H9 (cell line): ENCODE results near the gene FAM184A. TPM values are rescaled to one million over a fixed set of nuclear protein-coding genes. Genes with fewer than 3 reads are reported as not detected.

Experiments
- DNase-seq: peaks from one replicate; pipeline ENCODE4 v3.0.0-alpha.2; 2017
- H2AFZ ChIP-seq: one replicate; pipeline ENCODE4 v1.6.1; 2013; ENCODE audit warnings: mild to moderate bottlenecking, low read length, control low read depth, moderate library complexity
- H2AK5ac ChIP-seq: 2 replicates; pipeline ENCODE4 v1.6.1; 2013; ENCODE audit warnings: low read length, control low read depth, mixed read lengths; ENCODE audit not compliant: insufficient read length
- H2BK120ac ChIP-seq: one replicate; pipeline ENCODE4 v1.6.1; 2013; ENCODE audit warnings: low read depth, mild to moderate bottlenecking, low read length, control low read depth, inconsistent platforms; ENCODE audit not compliant: poor library complexity, severe bottlenecking
- H2BK12ac ChIP-seq: 2 replicates; pipeline ENCODE4 v1.6.1; 2013; ENCODE audit warnings: low read length, control low read depth, mixed read lengths, low read depth; ENCODE audit not compliant: insufficient read length
- H2BK15ac ChIP-seq: 2 replicates; pipeline ENCODE4 v1.6.1; 2013; ENCODE audit warnings: low read depth, low read length, control low read depth
- H2BK20ac ChIP-seq: one replicate; pipeline ENCODE4 v1.6.1; 2013; ENCODE audit warnings: low read depth, mild to moderate bottlenecking, low read length, control low read depth, inconsistent platforms; ENCODE audit not compliant: poor library complexity, severe bottlenecking
- H2BK5ac ChIP-seq: 2 replicates; pipeline ENCODE4 v1.6.1; 2013; ENCODE audit warnings: low read length, control low read depth, mixed read lengths; ENCODE audit not compliant: insufficient read length
- H3K14ac ChIP-seq: 2 replicates; pipeline ENCODE4 v1.6.1; 2013; ENCODE audit warnings: low read length, control low read depth; ENCODE audit not compliant: insufficient read depth
- H3K18ac ChIP-seq: 2 replicates; pipeline ENCODE4 v1.6.1; 2013; ENCODE audit warnings: low read depth, mild to moderate bottlenecking, mixed read lengths, low read length, control low read depth; ENCODE audit not compliant: insufficient read length
- H3K23ac ChIP-seq: 2 replicates; pipeline ENCODE4 v1.6.1; 2013; ENCODE audit warnings: low read length, control low read depth, mixed read lengths, low read depth; ENCODE audit not compliant: insufficient read length
- H3K23me2 ChIP-seq: 2 replicates; pipeline ENCODE4 v1.6.1; 2013; ENCODE audit warnings: low read depth, mild to moderate bottlenecking, mixed read lengths, low read length, control low read depth; ENCODE audit not compliant: insufficient read length, poor library complexity, severe bottlenecking
- H3K27ac ChIP-seq: 2 replicates; pipeline ENCODE4 v1.5.1; 2013; ENCODE audit warnings: low read length, control low read depth, mixed read lengths, low read depth; ENCODE audit not compliant: insufficient read length
- H3K27me3 ChIP-seq: 2 replicates; pipeline ENCODE4 v1.6.1; 2013; ENCODE audit warnings: low read length, control low read depth, inconsistent platforms; ENCODE audit not compliant: insufficient read depth
- H3K4ac ChIP-seq: 2 replicates; pipeline ENCODE4 v1.6.1; 2013; ENCODE audit warnings: low read depth, mild to moderate bottlenecking, control low read depth, inconsistent platforms, low read length, moderate library complexity
- H3K4me1 ChIP-seq: 2 replicates; pipeline ENCODE4 v1.6.1; 2013; ENCODE audit warnings: low read length, control low read depth, inconsistent platforms; ENCODE audit not compliant: insufficient read depth
- H3K4me2 ChIP-seq: 2 replicates; pipeline ENCODE4 v1.6.1; 2013; ENCODE audit warnings: low read length, control low read depth, mixed read lengths; ENCODE audit not compliant: insufficient read length, insufficient read depth
- H3K56ac ChIP-seq: 2 replicates; pipeline ENCODE4 v1.6.1; 2013; ENCODE audit warnings: low read depth, mild to moderate bottlenecking, mixed read lengths, low read length, control low read depth; ENCODE audit not compliant: insufficient read length
- H3K79me1 ChIP-seq: 2 replicates; pipeline ENCODE4 v1.6.1; 2013; ENCODE audit warnings: low read depth, mild to moderate bottlenecking, moderate library complexity, low read length, control low read depth, inconsistent platforms; ENCODE audit not compliant: insufficient read depth, poor library complexity, severe bottlenecking
- H3K79me2 ChIP-seq: 2 replicates; pipeline ENCODE4 v1.6.1; 2013; ENCODE audit warnings: low read length, control low read depth, inconsistent platforms; ENCODE audit not compliant: insufficient read depth
- H3K9ac ChIP-seq: 2 replicates; pipeline ENCODE4 v1.6.1; 2013; ENCODE audit warnings: low read length, control low read depth, mixed read lengths; ENCODE audit not compliant: insufficient read length; ENCODE audit errors: extremely low read depth
- H3K9me3 ChIP-seq: one replicate; pipeline ENCODE4 v1.6.1; 2013; ENCODE audit warnings: low read depth, low read length, inconsistent platforms; ENCODE audit not compliant: control insufficient read depth
- H3T11ph ChIP-seq: one replicate; pipeline ENCODE4 v1.6.1; 2013; ENCODE audit warnings: mild to moderate bottlenecking, low read length, control low read depth, inconsistent platforms
- H4K20me1 ChIP-seq: one replicate; pipeline ENCODE4 v1.6.1; 2013; ENCODE audit not compliant: control insufficient read depth, insufficient read length, insufficient read depth
- H4K5ac ChIP-seq: 2 replicates; pipeline ENCODE4 v1.6.1; 2013; ENCODE audit warnings: low read depth, mild to moderate bottlenecking, mixed read lengths, low read length, control low read depth; ENCODE audit not compliant: insufficient read length
- H4K8ac ChIP-seq: replicated peaks from 2 replicates; pipeline ENCODE4 v1.6.1; 2013; ENCODE audit warnings: low read length, control low read depth, mixed read lengths, low read depth; ENCODE audit not compliant: insufficient read length
- H4K91ac ChIP-seq: 2 replicates; pipeline ENCODE4 v1.6.1; 2013; ENCODE audit warnings: low read depth, mild to moderate bottlenecking, moderate library complexity, mixed read lengths, low read length, control low read depth; ENCODE audit not compliant: insufficient read length
- H3K27ac Mint-ChIP-seq, 3 experiments: 2 replicates in 2 of 3; 3 replicates in 1 of 3; pipeline ENCODE4 v1.8.0; 2020 to 2021; ENCODE audit warnings: mixed read lengths in 3 of 3, mild to moderate bottlenecking in 1 of 3, moderate library complexity in 1 of 3
- H3K27me3 Mint-ChIP-seq: 2 replicates; pipeline ENCODE4 v1.8.0; 2021; ENCODE audit warnings: low read depth, mild to moderate bottlenecking, moderate library complexity, mixed read lengths
- H3K36me3 Mint-ChIP-seq, 3 experiments: 2 replicates in 2 of 3; 3 replicates in 1 of 3; pipeline ENCODE4 v1.8.0; 2020 to 2021; ENCODE audit warnings: low read depth in 3 of 3, mixed read lengths in 3 of 3; ENCODE audit not compliant: insufficient read depth in 1 of 3
- H3K4me1 Mint-ChIP-seq, 2 experiments: 2 replicates each; pipeline ENCODE4 v1.8.0; 2020; ENCODE audit warnings: mixed read lengths in 2 of 2
- H3K4me3 Mint-ChIP-seq, 2 experiments: 2 replicates in 1 of 2; 3 replicates in 1 of 2; pipeline ENCODE4 v1.8.0; 2020 to 2021; ENCODE audit warnings: mild to moderate bottlenecking in 2 of 2, mixed read lengths in 2 of 2, moderate library complexity in 1 of 2
- H3K9me3 Mint-ChIP-seq, 2 experiments: 2 replicates in 1 of 2; 3 replicates in 1 of 2; pipeline ENCODE4 v1.8.0; 2020; ENCODE audit warnings: mild to moderate bottlenecking in 2 of 2, mixed read lengths in 2 of 2, moderate library complexity in 1 of 2
- CTCF ChIP-seq: fragments of 200-600 bp; sonication (generic); conservative IDR thresholded peaks from 3 replicates; pipeline ENCODE4 v1.8.0; 2021; ENCODE audit warnings: antibody characterized with exemption, mild to moderate bottlenecking
- WGBS: extraction: QIAGEN DNeasy Blood & Tissue Kit; methylation state at CpG from one replicate; pipeline ENCODE4 v1.1.7; 2013; ENCODE audit warnings: missing lambda C conversion rate, low lambda C conversion rate, mixed read lengths; ENCODE audit not compliant: insufficient read length; ENCODE audit errors: extremely low coverage; 5-methylcytosine and 5-hydroxymethylcytosine counted together
- total RNA-seq: library from RNA; stranded (reverse); gene quantifications from 2 replicates; pipeline ENCODE4 v1.2.1, GENCODE V29; 2021

Gene FAM184A
- total RNA-seq, 1 experiment from 2014 or later: 11.4 TPM

GRCh38 chr6:119071576-119071975 is 6.9 kb downstream of the FAM184A start:
- H2BK15ac ChIP-seq: no peak overlapping the region
- H2BK120ac ChIP-seq: no peak overlapping the region
- H3K79me1 ChIP-seq: no peaks in the 10 kb centered on the region
- TF ChIP-seq CTCF: no peak
- H3K79me2 ChIP-seq: no peaks in the 10 kb centered on the region
- no peak overlapping the region for H3K4me3 Mint-ChIP-seq
- H3K9me3 ChIP-seq: no peaks in the 10 kb centered on the region
- H3K23me2 ChIP-seq: no peaks in the 10 kb centered on the region
- H2AK5ac ChIP-seq: no peak overlapping the region
- H3K9ac ChIP-seq: no peak overlapping the region
- no peak overlapping the region for H2BK12ac ChIP-seq
- no peak overlapping the region for H3K56ac ChIP-seq
- no peak overlapping the region for H4K91ac ChIP-seq
- H2AFZ ChIP-seq: no peak overlapping the region
- H2BK20ac ChIP-seq: no peak overlapping the region
- no peak overlapping the region for H3K4me2 ChIP-seq
- H3K4me1 Mint-ChIP-seq: peaks cover 11% of the 10 kb centered on the region in 2 experiments
- no peaks in the 10 kb centered on the region for H3K27me3 ChIP-seq
- no peak overlapping the region for H3K4ac ChIP-seq
- no peak overlapping the region for H3K27ac ChIP-seq
- H4K20me1 ChIP-seq: no peaks in the 10 kb centered on the region
- H3K36me3 Mint-ChIP-seq: no peaks in the 10 kb centered on the region
- no peak overlapping the region for H3K14ac ChIP-seq
- no peak overlapping the region for H3K27ac Mint-ChIP-seq
- H3K9me3 Mint-ChIP-seq: no peaks in the 10 kb centered on the region
- no peaks in the 10 kb centered on the region for H3K27me3 Mint-ChIP-seq
- H3K23ac ChIP-seq: no peak overlapping the region
- no peak overlapping the region for H4K5ac ChIP-seq
- no peaks in the 10 kb centered on the region for H3K4me1 ChIP-seq
- WGBS: no CpG with 5 or more reads among the region's 2 CpGs
- H3T11ph ChIP-seq: no peak overlapping the region
- H3K18ac ChIP-seq: no peak overlapping the region
- DNase-seq: no peak
- no peak overlapping the region for H2BK5ac ChIP-seq
- no peak overlapping the region for H4K8ac ChIP-seq
